OCI-LY7 (cell line): ENCODE results near the gene DDX27.

ENCODE experiments used
- CTCF ChIP-seq: fragments of 200-600 bp; sonication (generic); conservative IDR thresholded peaks from 2 replicates; pipeline ENCODE4 v1.5.1; 2014; ENCODE audit warnings: mild to moderate bottlenecking, antibody characterized with exemption, low read length, moderate library complexity, mixed read lengths
- EZH2phosphoT487 ChIP-seq: fragments of 200-600 bp; sonication (generic); IDR thresholded peaks from 2 replicates; pipeline ENCODE4 v1.6.1; 2018; ENCODE audit warnings: low read depth, borderline replicate concordance, mild to moderate bottlenecking, mixed run types, antibody characterized with exemption, low read length, moderate library complexity, mixed read lengths

DNA sequence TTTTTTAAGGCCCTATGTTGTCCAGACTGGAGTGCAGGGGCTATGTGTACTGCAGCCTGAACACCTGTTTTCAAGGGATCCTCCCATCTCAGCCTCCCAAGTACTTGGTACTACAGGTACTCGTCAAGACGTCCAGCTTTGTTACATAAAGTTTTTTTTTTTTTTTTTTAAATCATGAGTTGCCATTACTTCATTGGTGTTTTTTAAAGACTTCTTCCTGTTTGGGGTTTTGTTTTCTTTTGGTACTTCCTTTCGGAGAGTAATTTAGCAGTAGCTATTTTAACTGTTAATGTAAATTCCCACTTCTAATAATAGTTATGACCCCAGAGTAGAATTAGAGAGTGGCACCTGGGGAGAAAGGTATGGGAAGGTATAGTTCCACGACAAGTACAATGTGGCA, 48.1 kb downstream of the DDX27 start:
- TF ChIP-seq CTCF (no peak), EZH2phosphoT487 (no peak)
